Measurements from ENCODE around the gene RCCD1. TPM values are rescaled to one million over a fixed set of nuclear protein-coding genes. Genes with fewer than 3 reads are reported as not detected.

The RCCD1 gene
- total and polyA plus RNA-seq, 9 of the 15 experiments (the other 6 are each of a cell fraction or from before 2014, with no cell fraction given), result 11.1 to 51.4 (median 24.7) TPM

GRCh38 chr15:90994417-90995311, 40.0 kb downstream of the RCCD1 start, which contains the start of gene PRC1 (continued):
- no peak; the same call in 1 of the 2 replicates for TF ChIP-seq MGA (IDR thresholded peaks at IDR 0.05)
- no peak for TF ChIP-seq PTTG1 (tag; IDR thresholded peaks at IDR 0.05; ENCODE audit: low read depth)
- no peak for TF ChIP-seq RFX7 (CRISPR knock-in tag; IDR thresholded peaks at IDR 0.05)
- TF ChIP-seq NCOR1 (IDR thresholded peaks at IDR 0.05), result no peak
- TF ChIP-seq NONO (IDR thresholded peaks at IDR 0.05; ENCODE audit: low read depth in 2 of 2, low read length in 1 of 2), result peak; percentile 28 to 39; a peak in 1 of 4 replicates
- TF ChIP-seq CC2D1A (IDR thresholded peaks at IDR 0.05), result peak; percentile 84
- TF ChIP-seq POLR2AphosphoS5 (IDR thresholded peaks at IDR 0.05; ENCODE audit: control insufficient read depth, insufficient read depth, low read depth, low read length), result peak; percentile 89
- TF ChIP-seq THRAP3 (IDR thresholded peaks at IDR 0.05; ENCODE audit: borderline replicate concordance), result no peak
- TF ChIP-seq ZNF79 (CRISPR knock-in tag; IDR thresholded peaks at IDR 0.05; ENCODE audit: low read depth), result no peak
- TF ChIP-seq TEAD2 (tag; IDR thresholded peaks at IDR 0.05), result no peak
- TF ChIP-seq ADNP (tag; IDR thresholded peaks at IDR 0.05), result no peak

Measured in K562 (cell line).